ENCODE measurements around the gene LRRC32.

LRRC32 gene

GRCh38 chr11:76704171-76704948, 33.8 kb upstream of the LRRC32 start:
- Mint-ChIP-seq H3K36me3 (ENCODE audit: low read depth) (no peaks in the 10 kb centered on the region), H3K9me3 (no peaks in the 10 kb centered on the region), H3K27ac (no peak overlapping the region), H3K4me3 (no peak overlapping the region), H3K4me1 (ENCODE audit: low read depth) (peaks cover 7% of the 10 kb centered on the region), H3K27me3 (peaks cover 4% of the 10 kb centered on the region)
- no peak for DNase-seq

GRCh38 chr11:76703707-76704106, 33.2 kb upstream of the LRRC32 start:
- no peaks in the 10 kb centered on the region for H3K36me3 Mint-ChIP-seq (ENCODE audit: low read depth)
- H3K9me3 Mint-ChIP-seq, result no peaks in the 10 kb centered on the region
- H3K4me3 Mint-ChIP-seq, result no peak overlapping the region
- no peak overlapping the region for H3K27ac Mint-ChIP-seq
- peaks cover 7% of the 10 kb centered on the region for H3K4me1 Mint-ChIP-seq (ENCODE audit: low read depth)
- H3K27me3 Mint-ChIP-seq, result peaks cover 4% of the 10 kb centered on the region
- no peak for DNase-seq

- peaks cover 7% of the 10 kb centered on the region for H3K4me1 Mint-ChIP-seq (ENCODE audit: low read depth)
- H3K27me3 Mint-ChIP-seq, result peaks cover 4% of the 10 kb centered on the region
- no peak for DNase-seq
- no peaks in the 10 kb centered on the region for H3K36me3 Mint-ChIP-seq (ENCODE audit: low read depth)
- H3K9me3 Mint-ChIP-seq, result no peaks in the 10 kb centered on the region
- no peak overlapping the region for H3K27ac Mint-ChIP-seq
- H3K4me3 Mint-ChIP-seq, result no peak overlapping the region
These were observed 32.0 kb upstream of the LRRC32 start for GRCh38 chr11:76702336-76703128.

GRCh38 chr11:76701294-76702040, 30.9 kb upstream of the LRRC32 start:
- no peak overlapping the region for H3K4me3 Mint-ChIP-seq
- H3K9me3 Mint-ChIP-seq, result no peaks in the 10 kb centered on the region
- H3K4me1 Mint-ChIP-seq (ENCODE audit: low read depth), result peaks cover 7% of the 10 kb centered on the region
- no peak overlapping the region for H3K27ac Mint-ChIP-seq
- no peak for DNase-seq
- peaks cover 4% of the 10 kb centered on the region for H3K27me3 Mint-ChIP-seq
- no peaks in the 10 kb centered on the region for H3K36me3 Mint-ChIP-seq (ENCODE audit: low read depth)

GRCh38 chr11:76700177-76701100, 29.9 kb upstream of the LRRC32 start:
- no peaks in the 10 kb centered on the region for H3K9me3 Mint-ChIP-seq
- peaks cover 11% of the 10 kb centered on the region for H3K4me1 Mint-ChIP-seq (ENCODE audit: low read depth)
- no peak overlapping the region for H3K27ac Mint-ChIP-seq
- no peak for DNase-seq
- H3K36me3 Mint-ChIP-seq (ENCODE audit: low read depth), result no peaks in the 10 kb centered on the region
- H3K4me3 Mint-ChIP-seq, result no peak overlapping the region
- H3K27me3 Mint-ChIP-seq, result peaks cover 4% of the 10 kb centered on the region

GRCh38 chr11:76699451-76700091, 29.0 kb upstream of the LRRC32 start:
- no peak for DNase-seq
- Mint-ChIP-seq H3K27ac (no peak overlapping the region), H3K36me3 (ENCODE audit: low read depth) (no peaks in the 10 kb centered on the region), H3K4me3 (no peak overlapping the region), H3K4me1 (ENCODE audit: low read depth) (peaks cover 11% of the 10 kb centered on the region), H3K27me3 (peaks cover 4% of the 10 kb centered on the region), H3K9me3 (no peaks in the 10 kb centered on the region)

GRCh38 chr11:76698321-76699043, 27.9 kb upstream of the LRRC32 start:
- peaks cover 11% of the 10 kb centered on the region for H3K4me1 Mint-ChIP-seq (ENCODE audit: low read depth)
- H3K4me3 Mint-ChIP-seq, result no peak overlapping the region
- H3K36me3 Mint-ChIP-seq (ENCODE audit: low read depth), result no peaks in the 10 kb centered on the region
- H3K27me3 Mint-ChIP-seq, result no peaks in the 10 kb centered on the region
- no peak overlapping the region for H3K27ac Mint-ChIP-seq
- DNase-seq, result no peak
- H3K9me3 Mint-ChIP-seq, result no peaks in the 10 kb centered on the region

- Mint-ChIP-seq H3K4me3 (no peak overlapping the region), H3K9me3 (no peaks in the 10 kb centered on the region), H3K4me1 (ENCODE audit: low read depth) (peaks cover 11% of the 10 kb centered on the region), H3K27me3 (no peaks in the 10 kb centered on the region), H3K36me3 (ENCODE audit: low read depth) (no peaks in the 10 kb centered on the region), H3K27ac (no peak overlapping the region)
- DNase-seq, result no peak
These were observed 26.2 kb upstream of the LRRC32 start for GRCh38 chr11:76696756-76697155.

GRCh38 chr11:76695771-76696170, 25.2 kb upstream of the LRRC32 start:
- Mint-ChIP-seq H3K4me3 (no peak overlapping the region), H3K9me3 (no peaks in the 10 kb centered on the region), H3K36me3 (ENCODE audit: low read depth) (no peaks in the 10 kb centered on the region), H3K4me1 (ENCODE audit: low read depth) (peaks cover 11% of the 10 kb centered on the region), H3K27ac (peak overlapping the region; percentile 9), H3K27me3 (no peaks in the 10 kb centered on the region)
- no peak for DNase-seq

- Mint-ChIP-seq H3K9me3 (no peaks in the 10 kb centered on the region), H3K27me3 (no peaks in the 10 kb centered on the region), H3K4me3 (no peak overlapping the region), H3K27ac (no peak overlapping the region), H3K4me1 (ENCODE audit: low read depth) (peaks cover 5% of the 10 kb centered on the region), H3K36me3 (ENCODE audit: low read depth) (no peaks in the 10 kb centered on the region)
- no peak for DNase-seq
These were observed 24.6 kb upstream of the LRRC32 start for GRCh38 chr11:76695133-76695532.

- H3K27me3 Mint-ChIP-seq, result no peaks in the 10 kb centered on the region
- no peak overlapping the region for H3K4me3 Mint-ChIP-seq
- DNase-seq, result no peak
- H3K9me3 Mint-ChIP-seq, result no peaks in the 10 kb centered on the region
- peaks cover 4% of the 10 kb centered on the region for H3K4me1 Mint-ChIP-seq (ENCODE audit: low read depth)
- no peaks in the 10 kb centered on the region for H3K36me3 Mint-ChIP-seq (ENCODE audit: low read depth)
- no peak overlapping the region for H3K27ac Mint-ChIP-seq
These were observed 24.1 kb upstream of the LRRC32 start for GRCh38 chr11:76694664-76695063.

GRCh38 chr11:76693806-76694205, 23.3 kb upstream of the LRRC32 start:
- H3K36me3 Mint-ChIP-seq (ENCODE audit: low read depth), result no peaks in the 10 kb centered on the region
- no peaks in the 10 kb centered on the region for H3K9me3 Mint-ChIP-seq
- H3K4me3 Mint-ChIP-seq, result no peak overlapping the region
- no peak for DNase-seq
- H3K27ac Mint-ChIP-seq, result no peak overlapping the region
- H3K4me1 Mint-ChIP-seq (ENCODE audit: low read depth), result peaks cover 4% of the 10 kb centered on the region
- H3K27me3 Mint-ChIP-seq, result no peaks in the 10 kb centered on the region

GRCh38 chr11:76692956-76693355, 22.4 kb upstream of the LRRC32 start:
- Mint-ChIP-seq H3K27ac (no peak overlapping the region), H3K36me3 (ENCODE audit: low read depth) (no peaks in the 10 kb centered on the region), H3K4me1 (ENCODE audit: low read depth) (peaks cover 4% of the 10 kb centered on the region), H3K9me3 (no peaks in the 10 kb centered on the region), H3K4me3 (no peak overlapping the region), H3K27me3 (peaks cover 2% of the 10 kb centered on the region)
- no peak for DNase-seq
